HG02623 (cell line): ENCODE data around the gene CHRNA7.

Experiments
- ATAC-seq: cut with Tn5 transposase; IDR thresholded peaks from one replicate; pipeline ENCODE4 v1.9.1; 2021; ENCODE audit warnings: moderate library complexity; ENCODE audit not compliant: unreplicated experiment

CHRNA7 gene

DNA sequence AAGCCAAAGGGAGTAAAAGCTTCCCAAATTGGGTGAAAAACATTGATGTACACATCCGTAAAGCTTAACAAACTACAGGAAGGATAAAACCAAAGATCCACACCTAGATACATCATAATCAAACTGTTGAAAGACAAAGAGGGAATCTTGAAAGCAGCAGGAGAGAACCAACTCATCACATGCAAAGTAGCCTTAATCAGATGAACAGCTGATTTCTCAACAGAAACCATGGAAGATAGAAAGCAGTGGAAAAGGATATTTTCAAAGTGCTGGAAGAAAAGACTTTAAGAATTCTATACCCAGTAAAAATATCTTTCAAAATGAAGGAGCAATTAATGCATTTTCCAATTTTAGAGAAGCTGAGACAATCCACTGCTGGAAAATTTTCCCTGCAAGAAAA lies 36.8 kb downstream of the CHRNA7 start:
- no peak for ATAC-seq

DNA sequence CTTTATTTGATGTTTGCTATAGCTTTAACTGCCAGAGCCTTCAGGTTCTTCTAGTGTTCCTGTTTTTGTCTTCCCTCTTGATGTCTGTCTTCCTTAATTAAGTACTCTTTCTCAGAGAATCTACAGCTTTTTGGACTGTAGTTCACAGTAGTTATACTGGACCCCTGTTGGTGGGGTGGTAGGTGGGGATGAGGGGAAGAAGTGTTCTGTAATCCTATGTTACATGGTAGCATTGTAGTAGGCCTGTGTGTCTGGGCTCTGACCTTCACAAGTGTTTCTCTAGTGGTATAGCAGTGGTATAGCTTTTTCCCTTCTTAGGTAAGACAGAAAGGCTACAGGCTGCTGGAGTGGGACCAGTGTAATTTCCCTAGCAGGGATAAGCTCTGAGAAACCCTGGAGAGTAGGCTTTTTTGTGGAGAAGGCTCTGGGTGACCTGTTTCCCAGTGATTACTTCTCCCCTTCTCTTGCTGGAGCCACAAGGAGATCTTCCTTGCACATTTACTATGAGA lies 59.6 kb downstream of the CHRNA7 start:
- ATAC-seq, result no peak

DNA sequence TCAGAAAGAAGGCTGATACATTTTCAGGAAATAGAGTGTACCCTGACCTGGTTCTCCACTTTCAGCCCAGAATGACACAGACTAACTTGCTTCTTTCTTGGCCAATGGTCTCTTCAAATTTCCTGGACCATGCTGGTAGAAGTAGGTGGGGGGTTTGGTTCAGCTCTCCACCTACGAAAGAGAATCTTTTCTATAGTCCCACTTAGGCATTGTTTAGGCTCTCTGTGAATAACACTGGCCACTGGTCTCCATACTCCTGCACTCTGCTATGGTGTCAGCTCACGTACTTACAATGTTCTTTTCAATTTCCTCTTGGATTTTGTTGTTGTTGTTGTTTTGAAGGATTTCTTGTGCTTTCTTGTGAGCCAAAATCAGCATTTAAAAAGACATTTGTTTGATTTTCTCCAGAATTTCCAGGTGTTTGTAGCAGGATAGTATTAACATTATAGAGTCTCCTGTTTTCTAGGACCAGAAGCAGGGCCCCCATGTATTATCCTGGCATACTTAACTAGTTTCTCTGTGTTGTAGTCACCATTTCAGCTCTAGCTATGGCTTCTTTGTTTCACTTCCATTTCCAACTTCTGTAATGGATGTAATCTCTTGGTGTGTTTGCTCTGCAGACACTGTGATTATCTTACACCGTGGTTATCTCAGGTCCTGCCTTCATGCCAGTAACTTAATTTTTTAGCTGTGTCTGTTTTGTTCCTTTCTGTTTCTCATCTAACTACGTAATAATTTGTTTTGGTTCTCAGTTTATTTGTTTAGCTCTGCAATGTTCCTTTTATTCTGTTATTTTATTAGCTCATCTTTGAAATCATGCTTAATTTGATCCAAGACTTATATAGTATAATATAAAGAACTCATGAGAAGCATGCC lies 61.4 kb downstream of the CHRNA7 start:
- ATAC-seq, result no peak

DNA sequence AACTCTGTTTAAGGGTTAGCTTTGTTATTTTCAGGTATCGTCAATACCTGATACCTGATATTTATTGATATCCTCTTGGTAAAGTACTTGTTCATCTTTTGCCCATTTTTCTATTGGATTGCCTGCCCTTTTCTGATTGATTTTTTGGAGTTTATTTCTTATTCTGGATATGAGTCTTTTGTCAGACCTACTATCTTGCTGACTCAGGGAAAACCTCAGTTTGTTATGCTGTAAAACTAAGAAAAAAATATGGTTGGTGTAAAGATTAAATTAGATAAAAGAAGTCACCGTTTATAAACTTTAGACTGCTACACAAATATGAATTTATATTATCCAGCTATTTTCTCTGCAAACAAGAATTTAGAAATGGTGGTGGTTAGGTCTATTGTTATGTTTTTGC lies 65.9 kb downstream of the CHRNA7 start:
- no peak for ATAC-seq

DNA sequence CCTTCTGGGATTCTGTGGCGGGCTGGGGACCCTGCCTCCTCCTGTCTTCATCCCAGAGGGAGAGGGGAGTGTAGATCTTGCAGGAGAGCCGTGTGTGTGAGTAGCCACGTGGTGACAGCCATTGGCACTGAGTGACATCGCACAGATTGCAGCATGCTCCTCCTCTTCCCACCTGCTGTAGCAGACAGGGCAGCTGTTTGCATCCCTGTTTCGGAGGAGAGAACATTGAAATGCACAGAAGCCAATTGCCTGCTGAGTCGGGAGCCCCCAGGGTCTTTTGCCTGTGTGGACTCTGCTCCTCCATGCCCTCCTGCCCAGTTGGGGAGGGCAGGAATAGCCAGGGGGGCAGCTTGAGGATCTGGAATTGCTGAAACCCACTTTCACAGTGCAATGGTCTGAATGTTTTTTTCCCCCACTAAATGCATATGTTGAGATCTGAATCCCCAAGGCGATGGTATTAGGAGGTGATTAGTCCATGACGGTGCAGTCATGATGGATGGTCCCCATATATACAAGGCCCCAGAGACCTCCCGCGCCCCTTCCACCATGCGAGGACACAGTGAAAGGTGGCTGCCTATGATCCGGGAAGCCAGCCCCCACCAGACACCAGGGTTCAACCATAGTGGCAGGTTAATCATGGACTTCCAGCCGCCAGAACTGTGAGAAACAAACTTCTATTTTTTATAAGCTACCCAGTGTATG lies 66.8 kb downstream of the CHRNA7 start:
- ATAC-seq, result no peak

DNA sequence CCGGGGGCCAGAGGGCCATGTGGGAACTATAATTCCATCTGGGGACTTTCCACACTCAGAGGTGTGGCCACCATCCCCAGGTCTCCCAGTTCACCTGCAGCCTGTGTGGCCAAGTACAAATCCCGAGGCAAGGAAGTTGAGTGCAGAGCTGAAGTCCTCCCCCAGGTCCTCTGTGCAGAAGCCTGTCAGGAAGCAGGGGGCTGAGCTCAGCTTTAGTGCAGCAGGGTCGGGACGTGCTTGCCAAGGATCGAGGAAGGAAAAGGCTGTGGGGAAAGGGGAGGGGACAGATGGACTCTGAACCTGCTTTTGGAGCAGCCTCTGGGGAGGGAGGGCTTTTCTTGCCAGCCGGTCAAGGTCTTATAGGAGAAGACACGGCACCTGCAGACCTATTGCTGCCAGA lies 67.7 kb downstream of the CHRNA7 start:
- no peak for ATAC-seq

DNA sequence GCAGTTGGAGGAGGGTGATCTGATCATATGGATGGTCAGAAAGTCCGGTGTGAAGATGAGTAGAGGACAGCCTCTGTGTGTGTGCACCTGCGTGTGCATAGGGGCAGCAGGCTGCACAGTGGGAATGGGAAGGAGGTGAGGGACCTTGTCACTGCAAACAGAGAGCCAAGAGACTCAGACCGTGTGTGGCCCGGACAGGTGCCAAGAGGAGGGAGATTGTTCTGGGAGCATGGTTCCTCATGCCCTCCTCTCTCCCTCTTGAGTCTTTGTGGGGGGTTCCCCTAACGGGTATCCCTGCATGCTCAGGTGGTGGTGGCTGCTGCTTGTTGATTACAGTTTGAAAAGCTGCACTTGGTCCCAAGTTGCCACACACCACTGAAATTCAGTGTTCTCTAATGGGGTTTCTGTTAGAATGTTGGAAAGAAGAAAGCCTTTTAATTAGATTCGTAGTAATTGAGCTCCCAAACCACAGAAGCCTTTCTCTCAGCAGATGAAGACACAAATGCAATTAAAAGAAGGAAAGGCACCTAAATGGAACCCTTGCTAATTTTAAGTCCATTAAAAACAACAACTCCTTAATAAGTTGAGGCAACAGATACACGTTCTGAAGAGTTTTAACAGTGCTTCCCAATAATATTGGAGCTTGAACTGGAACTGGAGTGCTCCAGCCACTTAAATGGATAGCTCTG lies 68.9 kb downstream of the CHRNA7 start:
- ATAC-seq, result no peak

DNA sequence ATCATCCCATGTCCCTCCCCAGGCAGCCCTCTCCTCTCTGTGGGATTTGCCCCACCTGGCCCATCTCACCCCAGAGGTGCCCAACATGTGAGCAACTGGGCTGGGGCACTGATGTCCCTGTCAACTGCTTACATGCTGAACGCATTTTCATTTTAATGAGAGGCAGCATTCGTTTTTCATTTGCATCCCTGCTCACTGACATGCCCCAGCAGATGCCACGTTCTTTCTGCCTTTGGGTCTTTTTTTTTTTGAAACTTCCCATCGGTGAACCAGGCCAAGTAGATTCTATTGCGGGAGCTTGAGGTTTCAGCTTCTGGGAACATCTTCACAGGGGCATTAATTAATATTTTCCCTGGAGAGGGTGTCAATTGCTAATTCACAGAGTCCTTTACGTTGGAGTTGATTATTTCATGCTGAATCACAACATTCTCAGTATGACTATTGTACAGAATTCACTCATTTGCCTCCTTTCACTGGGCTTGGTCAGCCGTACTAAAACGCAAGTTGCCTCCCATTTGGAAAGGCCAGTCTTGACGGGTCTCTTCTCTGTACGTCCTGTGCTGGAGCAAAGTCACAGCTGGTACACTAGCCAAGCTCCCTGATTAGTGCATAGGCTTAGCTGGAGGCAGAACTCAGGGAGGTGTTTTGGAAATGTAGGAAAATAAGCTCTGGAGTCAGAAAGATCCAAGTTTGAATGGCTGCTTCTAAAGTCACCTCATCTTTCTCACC lies 69.8 kb downstream of the CHRNA7 start:
- ATAC-seq, result no peak

DNA sequence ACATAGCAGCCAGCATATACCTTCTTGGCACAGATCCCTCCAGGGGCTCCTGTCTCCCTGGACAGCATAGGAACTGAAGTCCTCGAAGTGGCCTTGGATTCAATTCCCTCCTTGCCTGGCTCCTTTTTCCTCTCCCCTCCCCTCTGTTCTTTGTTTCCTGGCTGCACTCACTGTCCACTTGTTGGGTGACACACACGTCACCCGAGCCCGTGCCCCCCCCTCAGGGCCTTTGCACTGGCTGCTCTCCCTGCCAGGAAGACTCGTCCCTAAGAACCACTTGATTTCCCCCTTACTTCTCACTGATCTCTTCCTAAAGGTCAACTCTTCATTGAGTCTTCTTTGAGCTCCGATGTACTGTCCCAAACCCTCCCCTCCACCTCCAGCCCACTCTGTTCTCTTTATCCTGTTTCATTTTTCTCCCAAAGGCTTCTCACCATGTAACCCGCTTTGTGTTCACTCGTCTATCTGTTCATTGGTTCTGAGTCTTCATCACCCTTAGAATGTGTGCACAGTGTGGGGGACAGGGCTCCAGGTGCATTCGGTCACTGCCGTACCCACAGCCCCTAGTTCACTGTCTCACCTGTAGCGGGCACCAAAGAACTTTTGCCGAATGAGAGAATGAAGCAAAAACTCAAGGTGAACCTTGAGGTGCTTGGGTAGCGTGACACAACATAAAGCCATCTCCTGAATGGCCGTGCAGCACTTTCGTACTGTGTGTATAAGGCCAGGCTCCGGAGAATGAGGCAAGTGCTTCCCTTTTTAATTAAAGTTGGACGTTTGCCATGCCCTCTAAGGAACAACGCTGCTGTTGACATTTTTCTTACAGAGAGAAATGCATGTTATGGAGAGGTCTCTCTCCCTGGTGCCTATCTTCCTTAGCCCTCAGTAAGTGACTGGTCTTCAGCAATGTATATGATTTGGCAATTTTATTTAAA lies 74.0 kb downstream of the CHRNA7 start:
- no peak for ATAC-seq

DNA sequence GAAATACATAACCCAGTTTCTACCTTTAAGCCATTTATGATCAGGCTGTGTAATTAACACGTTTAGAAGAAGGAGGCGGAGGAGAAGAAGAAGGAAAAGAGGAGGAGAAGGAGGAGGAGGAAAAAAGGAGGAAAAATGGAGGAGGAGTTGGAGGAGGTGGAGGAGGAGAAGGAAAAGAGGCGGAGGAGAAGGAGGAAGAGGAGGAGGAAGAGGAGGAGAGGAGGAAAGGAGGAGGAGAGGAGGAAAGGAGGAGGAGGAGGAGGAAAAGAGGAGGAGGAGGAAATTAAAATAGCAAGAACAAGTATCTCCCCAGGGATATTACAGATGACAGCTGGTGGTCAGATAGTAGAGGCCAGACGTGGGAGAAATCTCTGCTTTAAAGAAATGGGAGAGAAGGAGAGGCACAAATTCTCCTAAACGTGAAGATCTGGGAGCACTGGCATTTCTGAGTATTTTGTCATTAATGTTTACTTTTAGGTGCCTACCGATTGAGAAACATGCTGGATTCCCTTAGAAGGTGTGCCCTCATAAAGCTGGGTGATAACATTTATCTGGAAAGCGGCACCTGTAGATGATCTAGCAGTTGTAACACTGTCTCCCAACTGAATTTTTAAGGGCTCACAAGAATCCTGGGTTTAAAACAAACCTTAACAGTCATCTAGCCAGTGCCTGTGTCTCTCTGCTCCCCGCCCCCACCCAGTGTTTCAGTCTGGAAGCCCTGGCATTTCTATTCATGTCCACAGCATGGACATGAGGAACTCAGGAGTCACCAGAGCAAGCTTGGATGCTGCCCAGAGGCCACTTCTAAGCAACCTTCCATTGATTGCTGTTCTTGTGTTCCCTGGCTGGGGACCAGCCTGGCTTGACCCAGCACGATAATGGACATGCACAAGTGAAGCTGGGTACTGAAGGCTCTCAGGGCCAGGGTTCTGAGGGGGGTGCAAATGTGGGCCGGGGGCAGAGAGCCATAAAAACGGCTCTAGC lies 75.2 kb downstream of the CHRNA7 start:
- no peak for ATAC-seq

DNA sequence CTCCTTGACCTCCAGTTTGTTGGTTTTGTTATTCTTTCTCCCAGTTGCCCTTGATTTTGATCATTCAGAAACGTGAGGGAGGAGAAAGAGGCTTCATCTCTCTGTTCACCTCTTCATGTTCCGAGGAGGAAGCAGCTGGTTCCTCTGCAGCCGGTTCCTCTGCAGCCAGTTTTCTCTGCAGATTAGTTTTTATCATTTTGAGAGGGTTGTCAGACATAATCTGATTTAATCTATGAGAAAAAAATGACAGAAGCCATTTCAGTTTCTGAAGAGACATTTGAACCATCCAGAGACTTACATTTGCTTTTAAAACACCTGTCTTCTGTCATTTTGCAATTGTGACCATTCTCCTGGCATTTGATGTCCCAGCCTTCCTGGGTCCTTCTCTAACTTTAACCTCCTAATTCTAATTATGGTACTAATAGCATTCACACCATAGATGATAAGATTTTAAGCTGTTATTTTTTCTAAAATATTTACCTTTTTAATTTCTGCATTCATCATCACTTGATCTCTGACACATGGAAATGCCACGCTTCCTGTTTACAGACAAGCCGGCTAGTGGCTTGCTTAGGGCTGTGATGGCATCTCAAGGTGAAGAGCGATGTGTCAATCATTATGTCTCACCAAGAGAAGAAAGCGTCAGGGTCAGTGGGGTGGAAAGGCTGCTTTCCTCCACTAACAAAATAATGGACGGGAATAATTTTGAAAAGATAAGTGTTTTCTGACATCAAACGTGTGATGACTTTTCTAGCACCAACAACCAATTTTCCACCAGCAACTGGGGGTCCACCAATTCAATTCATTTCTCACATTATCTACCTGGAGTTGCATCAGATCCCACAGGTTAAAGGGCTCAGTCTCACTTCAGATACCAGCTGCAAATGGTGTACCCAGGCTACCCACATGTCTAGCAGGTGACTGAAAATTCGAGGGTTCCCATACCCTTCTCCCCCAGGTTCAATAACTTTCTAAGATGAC lies 76.4 kb downstream of the CHRNA7 start:
- ATAC-seq, result no peak

DNA sequence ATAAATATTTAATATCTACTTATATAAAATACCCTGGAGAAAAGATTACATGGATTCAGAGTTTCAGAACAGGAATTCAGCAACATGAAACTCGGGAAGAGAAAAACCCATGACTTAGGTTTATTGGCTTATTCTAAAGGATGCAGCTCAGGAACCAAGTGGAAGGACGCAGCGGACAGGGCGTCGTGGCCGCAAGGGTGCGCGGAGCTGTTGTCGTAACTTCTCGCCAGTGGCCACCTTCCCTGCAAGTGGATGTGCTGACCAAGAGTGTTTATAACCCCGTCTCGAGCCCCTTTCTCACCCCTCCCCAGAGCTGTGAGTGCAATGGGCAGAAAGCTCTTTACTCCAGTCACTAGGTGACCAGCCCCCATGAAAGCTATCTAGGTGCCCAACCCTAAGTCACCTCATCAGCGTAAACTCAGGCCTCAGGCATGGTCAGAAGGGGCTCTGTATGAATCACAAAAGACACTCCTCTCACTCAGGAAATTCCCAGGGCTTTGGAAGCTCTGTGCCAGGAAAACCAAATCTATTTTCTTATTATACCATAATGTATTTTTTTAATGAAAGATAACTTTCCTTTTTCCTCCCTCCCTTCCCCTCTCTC lies 77.3 kb downstream of the CHRNA7 start:
- ATAC-seq, result no peak

DNA sequence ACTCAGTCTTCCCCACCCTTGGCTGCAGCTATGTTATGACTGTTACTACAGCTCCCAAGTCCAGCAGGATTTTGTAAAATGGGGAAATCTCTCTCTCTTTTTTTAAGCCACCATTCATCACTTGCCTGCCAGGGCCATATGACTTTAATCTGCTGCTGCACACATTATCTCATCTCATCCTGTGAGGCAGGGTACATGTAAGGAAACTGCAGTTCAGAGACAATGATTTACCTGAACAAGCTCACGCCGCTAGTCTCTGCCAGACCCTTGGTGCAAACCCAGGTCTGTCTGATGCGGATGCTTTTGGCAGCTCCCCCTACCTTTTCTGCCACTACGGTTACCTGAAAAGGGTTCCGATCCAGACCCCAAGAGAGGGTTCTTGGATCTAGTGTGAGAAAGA lies 78.3 kb downstream of the CHRNA7 start:
- ATAC-seq, result no peak

DNA sequence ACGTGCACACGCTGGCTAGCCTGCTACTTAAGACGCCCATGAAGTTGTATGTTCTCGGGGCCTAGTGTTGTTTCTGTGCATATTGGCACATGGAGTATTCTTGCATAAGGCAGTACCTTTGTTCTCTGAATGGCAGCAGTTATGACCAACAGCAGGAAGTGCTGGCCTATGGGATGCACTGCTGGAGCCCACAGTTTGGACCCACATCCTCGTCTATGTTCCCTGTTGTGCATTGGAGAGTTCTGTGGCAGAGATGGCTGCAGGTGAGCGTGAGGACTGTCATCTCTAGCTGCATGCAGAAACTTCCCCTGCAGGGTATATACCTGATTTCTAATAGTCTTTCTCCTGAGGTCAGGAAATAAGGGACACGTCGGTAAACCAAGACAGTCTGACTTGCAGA lies 81.8 kb downstream of the CHRNA7 start:
- ATAC-seq, result no peak

DNA sequence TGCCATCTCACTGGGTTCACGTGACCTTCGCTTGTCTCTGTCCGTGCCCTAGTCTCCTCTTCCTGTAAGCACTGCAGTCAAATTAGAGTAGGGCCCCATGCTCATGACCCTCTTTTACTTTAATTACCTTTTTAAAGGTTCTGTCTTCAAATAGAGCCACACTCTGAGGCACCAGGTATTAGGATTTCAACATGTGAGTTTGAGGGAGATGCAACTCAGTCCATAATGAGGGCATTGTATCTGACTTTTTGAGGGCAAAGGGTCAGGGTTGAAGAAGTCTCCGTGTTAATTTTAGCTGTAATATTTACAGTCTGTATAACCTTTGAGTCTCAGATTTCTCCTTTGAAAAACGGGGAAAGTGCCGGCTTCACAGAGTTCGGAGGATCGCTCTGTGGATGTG lies 82.9 kb downstream of the CHRNA7 start:
- no peak for ATAC-seq

DNA sequence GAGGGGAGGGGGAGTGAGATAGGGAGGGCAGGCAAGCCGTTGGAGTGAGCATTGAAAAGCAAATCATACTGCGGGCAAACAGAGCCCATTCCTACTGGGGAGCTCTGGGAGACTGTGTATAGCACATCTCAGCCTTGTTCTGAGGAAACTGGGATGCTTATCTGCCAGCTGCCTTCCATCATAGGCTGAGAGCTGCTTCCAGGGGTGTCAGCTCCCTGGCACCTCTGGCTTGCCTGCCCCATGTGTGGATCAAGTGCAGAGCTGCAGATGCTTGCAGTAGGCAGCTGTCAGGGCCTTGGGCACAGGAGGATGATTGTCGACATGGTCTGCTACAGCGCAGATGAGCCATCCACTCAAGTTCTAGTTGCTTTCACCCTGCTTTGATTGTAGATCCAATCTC lies 86.8 kb downstream of the CHRNA7 start:
- ATAC-seq, result no peak

DNA sequence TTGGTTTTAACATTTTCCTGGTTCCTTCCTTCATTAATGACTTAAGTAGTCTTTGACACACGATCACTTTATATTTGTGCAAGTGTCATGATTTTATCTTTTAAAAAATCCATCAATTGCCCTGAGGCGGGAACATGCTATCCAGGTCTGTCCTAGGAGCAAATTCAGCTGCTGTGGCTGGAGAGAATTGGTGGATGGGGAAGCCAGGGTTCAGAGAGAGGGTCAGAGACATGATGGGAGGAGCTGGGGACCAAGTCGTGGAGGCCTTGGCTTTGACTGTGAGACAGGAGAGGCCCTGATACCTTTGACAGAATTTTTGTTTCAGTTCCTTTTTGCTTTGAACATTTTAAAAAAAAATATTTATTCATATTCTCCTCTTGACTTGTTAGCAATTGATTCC lies 89.0 kb downstream of the CHRNA7 start:
- no peak for ATAC-seq
